IMR-90 (cell line): ENCODE data around the gene ACAA2.

Experiments used
- BHLHE40 ChIP-seq: fragments of 150-350 bp; IDR thresholded peaks from 2 replicates; pipeline ENCODE4 v1.6.1; 2016; ENCODE audit warnings: mild to moderate bottlenecking, low read depth, low read length
- CEBPB ChIP-seq: IDR thresholded peaks from 2 replicates; pipeline ENCODE4 v1.6.1; 2012; ENCODE audit warnings: low read depth, low read length, improper control_type of control experiment
- CHD1 ChIP-seq: IDR thresholded peaks from 2 replicates; pipeline ENCODE4 v1.6.1; 2012; ENCODE audit warnings: low read depth, low read length, improper control_type of control experiment
- CTCF ChIP-seq: conservative IDR thresholded peaks from 2 replicates; pipeline ENCODE4 v1.5.1; 2012; ENCODE audit warnings: mild to moderate bottlenecking, low read depth, low read length, improper control_type of control experiment
- MAFK ChIP-seq: IDR thresholded peaks from 2 replicates; pipeline ENCODE4 v1.6.1; 2012; ENCODE audit warnings: low read depth, low read length, improper control_type of control experiment
- MXI1 ChIP-seq: IDR thresholded peaks from 2 replicates; pipeline ENCODE4 v1.6.1; 2012; ENCODE audit warnings: low read depth, mild to moderate bottlenecking, low read length, moderate library complexity, borderline replicate concordance
- POLR2A ChIP-seq: IDR thresholded peaks from 2 replicates; pipeline ENCODE4 v1.6.1; 2012; ENCODE audit warnings: mild to moderate bottlenecking, low read depth, low read length
- RAD21 ChIP-seq: IDR thresholded peaks from 2 replicates; pipeline ENCODE4 v1.6.1; 2012; ENCODE audit warnings: low read length, improper control_type of control experiment
- RCOR1 ChIP-seq: IDR thresholded peaks from 2 replicates; pipeline ENCODE4 v1.6.1; 2012; ENCODE audit warnings: mild to moderate bottlenecking, low read length, improper control_type of control experiment; ENCODE audit not compliant: insufficient replicate concordance
- RFX5 ChIP-seq: IDR thresholded peaks from 2 replicates; pipeline ENCODE4 v1.8.0; 2012; ENCODE audit warnings: low read depth, mild to moderate bottlenecking, low read length, moderate library complexity
- SMC3 ChIP-seq: fragments of 150-350 bp; IDR thresholded peaks from 2 replicates; pipeline ENCODE4 v1.6.1; 2016; ENCODE audit warnings: low read depth, mild to moderate bottlenecking, antibody characterized with exemption, low read length, moderate library complexity
- TF ChIP-seq, protein P1 (sequence below): fragments of 150-350 bp; IDR thresholded peaks from 2 replicates; pipeline ENCODE4 v1.6.1; 2016; ENCODE audit warnings: low read depth, mild to moderate bottlenecking, low read length, moderate library complexity, borderline replicate concordance

DNA sequence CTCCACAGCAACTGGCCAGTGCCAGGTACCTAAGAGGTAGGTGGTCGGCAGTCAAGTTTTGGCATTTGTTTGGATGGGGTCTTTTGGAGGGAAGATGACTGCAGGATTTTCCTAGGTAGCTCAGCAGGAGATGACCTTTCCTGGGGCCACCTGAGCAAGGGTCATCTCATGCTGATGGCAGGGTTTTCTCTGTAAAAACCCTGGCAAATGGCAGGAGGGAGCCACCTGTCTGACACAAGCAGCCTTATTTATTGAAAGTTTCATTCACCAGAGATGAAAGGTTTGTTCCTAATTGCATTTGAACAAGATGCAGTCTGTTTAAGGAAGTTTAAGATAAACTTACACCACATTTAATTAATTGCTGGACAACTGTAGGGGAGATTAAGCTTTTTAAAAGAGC is 31.6 kb upstream of the ACAA2 start:
- TF ChIP-seq RAD21 (no peak), CTCF (no peak), CHD1 (no peak), RFX5 (no peak), POLR2A (no peak), BHLHE40 (no peak), RCOR1 (no peak), MAFK (no peak), MXI1 (no peak), CEBPB (no peak), SMC3 (no peak)
- TF ChIP-seq, protein P1, sequence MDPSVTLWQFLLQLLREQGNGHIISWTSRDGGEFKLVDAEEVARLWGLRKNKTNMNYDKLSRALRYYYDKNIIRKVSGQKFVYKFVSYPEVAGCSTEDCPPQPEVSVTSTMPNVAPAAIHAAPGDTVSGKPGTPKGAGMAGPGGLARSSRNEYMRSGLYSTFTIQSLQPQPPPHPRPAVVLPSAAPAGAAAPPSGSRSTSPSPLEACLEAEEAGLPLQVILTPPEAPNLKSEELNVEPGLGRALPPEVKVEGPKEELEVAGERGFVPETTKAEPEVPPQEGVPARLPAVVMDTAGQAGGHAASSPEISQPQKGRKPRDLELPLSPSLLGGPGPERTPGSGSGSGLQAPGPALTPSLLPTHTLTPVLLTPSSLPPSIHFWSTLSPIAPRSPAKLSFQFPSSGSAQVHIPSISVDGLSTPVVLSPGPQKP, result no peak
